H9 (cell line): ENCODE results near the gene GFPT1. TPM values are rescaled to one million over a fixed set of nuclear protein-coding genes. Genes with fewer than 3 reads are reported as not detected.

ENCODE experiments used
- DNase-seq: peaks from one replicate; pipeline ENCODE4 v3.0.0-alpha.2; 2017
- H2AFZ ChIP-seq: one replicate; pipeline ENCODE4 v1.6.1; 2013; ENCODE audit warnings: mild to moderate bottlenecking, low read length, control low read depth, moderate library complexity
- H2AK5ac ChIP-seq: 2 replicates; pipeline ENCODE4 v1.6.1; 2013; ENCODE audit warnings: low read length, control low read depth, mixed read lengths; ENCODE audit not compliant: insufficient read length
- H2BK120ac ChIP-seq: one replicate; pipeline ENCODE4 v1.6.1; 2013; ENCODE audit warnings: low read depth, mild to moderate bottlenecking, low read length, control low read depth, inconsistent platforms; ENCODE audit not compliant: poor library complexity, severe bottlenecking
- H2BK12ac ChIP-seq: 2 replicates; pipeline ENCODE4 v1.6.1; 2013; ENCODE audit warnings: low read length, control low read depth, mixed read lengths, low read depth; ENCODE audit not compliant: insufficient read length
- H2BK15ac ChIP-seq: 2 replicates; pipeline ENCODE4 v1.6.1; 2013; ENCODE audit warnings: low read depth, low read length, control low read depth
- H2BK20ac ChIP-seq: one replicate; pipeline ENCODE4 v1.6.1; 2013; ENCODE audit warnings: low read depth, mild to moderate bottlenecking, low read length, control low read depth, inconsistent platforms; ENCODE audit not compliant: poor library complexity, severe bottlenecking
- H2BK5ac ChIP-seq: 2 replicates; pipeline ENCODE4 v1.6.1; 2013; ENCODE audit warnings: low read length, control low read depth, mixed read lengths; ENCODE audit not compliant: insufficient read length
- H3K14ac ChIP-seq: 2 replicates; pipeline ENCODE4 v1.6.1; 2013; ENCODE audit warnings: low read length, control low read depth; ENCODE audit not compliant: insufficient read depth
- H3K18ac ChIP-seq: 2 replicates; pipeline ENCODE4 v1.6.1; 2013; ENCODE audit warnings: low read depth, mild to moderate bottlenecking, mixed read lengths, low read length, control low read depth; ENCODE audit not compliant: insufficient read length
- H3K23ac ChIP-seq: 2 replicates; pipeline ENCODE4 v1.6.1; 2013; ENCODE audit warnings: low read length, control low read depth, mixed read lengths, low read depth; ENCODE audit not compliant: insufficient read length
- H3K23me2 ChIP-seq: 2 replicates; pipeline ENCODE4 v1.6.1; 2013; ENCODE audit warnings: low read depth, mild to moderate bottlenecking, mixed read lengths, low read length, control low read depth; ENCODE audit not compliant: insufficient read length, poor library complexity, severe bottlenecking
- H3K27ac ChIP-seq: 2 replicates; pipeline ENCODE4 v1.5.1; 2013; ENCODE audit warnings: low read length, control low read depth, mixed read lengths, low read depth; ENCODE audit not compliant: insufficient read length
- H3K27me3 ChIP-seq: 2 replicates; pipeline ENCODE4 v1.6.1; 2013; ENCODE audit warnings: low read length, control low read depth, inconsistent platforms; ENCODE audit not compliant: insufficient read depth
- H3K4ac ChIP-seq: 2 replicates; pipeline ENCODE4 v1.6.1; 2013; ENCODE audit warnings: low read depth, mild to moderate bottlenecking, control low read depth, inconsistent platforms, low read length, moderate library complexity
- H3K4me1 ChIP-seq: 2 replicates; pipeline ENCODE4 v1.6.1; 2013; ENCODE audit warnings: low read length, control low read depth, inconsistent platforms; ENCODE audit not compliant: insufficient read depth
- H3K4me2 ChIP-seq: 2 replicates; pipeline ENCODE4 v1.6.1; 2013; ENCODE audit warnings: low read length, control low read depth, mixed read lengths; ENCODE audit not compliant: insufficient read length, insufficient read depth
- H3K56ac ChIP-seq: 2 replicates; pipeline ENCODE4 v1.6.1; 2013; ENCODE audit warnings: low read depth, mild to moderate bottlenecking, mixed read lengths, low read length, control low read depth; ENCODE audit not compliant: insufficient read length
- H3K79me1 ChIP-seq: 2 replicates; pipeline ENCODE4 v1.6.1; 2013; ENCODE audit warnings: low read depth, mild to moderate bottlenecking, moderate library complexity, low read length, control low read depth, inconsistent platforms; ENCODE audit not compliant: insufficient read depth, poor library complexity, severe bottlenecking
- H3K79me2 ChIP-seq: 2 replicates; pipeline ENCODE4 v1.6.1; 2013; ENCODE audit warnings: low read length, control low read depth, inconsistent platforms; ENCODE audit not compliant: insufficient read depth
- H3K9ac ChIP-seq: 2 replicates; pipeline ENCODE4 v1.6.1; 2013; ENCODE audit warnings: low read length, control low read depth, mixed read lengths; ENCODE audit not compliant: insufficient read length; ENCODE audit errors: extremely low read depth
- H3K9me3 ChIP-seq: one replicate; pipeline ENCODE4 v1.6.1; 2013; ENCODE audit warnings: low read depth, low read length, inconsistent platforms; ENCODE audit not compliant: control insufficient read depth
- H3T11ph ChIP-seq: one replicate; pipeline ENCODE4 v1.6.1; 2013; ENCODE audit warnings: mild to moderate bottlenecking, low read length, control low read depth, inconsistent platforms
- H4K20me1 ChIP-seq: one replicate; pipeline ENCODE4 v1.6.1; 2013; ENCODE audit not compliant: control insufficient read depth, insufficient read length, insufficient read depth
- H4K5ac ChIP-seq: 2 replicates; pipeline ENCODE4 v1.6.1; 2013; ENCODE audit warnings: low read depth, mild to moderate bottlenecking, mixed read lengths, low read length, control low read depth; ENCODE audit not compliant: insufficient read length
- H4K8ac ChIP-seq: replicated peaks from 2 replicates; pipeline ENCODE4 v1.6.1; 2013; ENCODE audit warnings: low read length, control low read depth, mixed read lengths, low read depth; ENCODE audit not compliant: insufficient read length
- H4K91ac ChIP-seq: 2 replicates; pipeline ENCODE4 v1.6.1; 2013; ENCODE audit warnings: low read depth, mild to moderate bottlenecking, moderate library complexity, mixed read lengths, low read length, control low read depth; ENCODE audit not compliant: insufficient read length
- H3K27ac Mint-ChIP-seq, 3 experiments: 2 replicates in 2 of 3; 3 replicates in 1 of 3; pipeline ENCODE4 v1.8.0; 2020 to 2021; ENCODE audit warnings: mixed read lengths in 3 of 3, mild to moderate bottlenecking in 1 of 3, moderate library complexity in 1 of 3
- H3K27me3 Mint-ChIP-seq: 2 replicates; pipeline ENCODE4 v1.8.0; 2021; ENCODE audit warnings: low read depth, mild to moderate bottlenecking, moderate library complexity, mixed read lengths
- H3K36me3 Mint-ChIP-seq, 3 experiments: 2 replicates in 2 of 3; 3 replicates in 1 of 3; pipeline ENCODE4 v1.8.0; 2020 to 2021; ENCODE audit warnings: low read depth in 3 of 3, mixed read lengths in 3 of 3; ENCODE audit not compliant: insufficient read depth in 1 of 3
- H3K4me1 Mint-ChIP-seq, 2 experiments: 2 replicates each; pipeline ENCODE4 v1.8.0; 2020; ENCODE audit warnings: mixed read lengths in 2 of 2
- H3K4me3 Mint-ChIP-seq, 2 experiments: 2 replicates in 1 of 2; 3 replicates in 1 of 2; pipeline ENCODE4 v1.8.0; 2020 to 2021; ENCODE audit warnings: mild to moderate bottlenecking in 2 of 2, mixed read lengths in 2 of 2, moderate library complexity in 1 of 2
- H3K9me3 Mint-ChIP-seq, 2 experiments: 2 replicates in 1 of 2; 3 replicates in 1 of 2; pipeline ENCODE4 v1.8.0; 2020; ENCODE audit warnings: mild to moderate bottlenecking in 2 of 2, mixed read lengths in 2 of 2, moderate library complexity in 1 of 2
- CTCF ChIP-seq: fragments of 200-600 bp; sonication (generic); conservative IDR thresholded peaks from 3 replicates; pipeline ENCODE4 v1.8.0; 2021; ENCODE audit warnings: antibody characterized with exemption, mild to moderate bottlenecking
- WGBS: extraction: QIAGEN DNeasy Blood & Tissue Kit; methylation state at CpG from one replicate; pipeline ENCODE4 v1.1.7; 2013; ENCODE audit warnings: missing lambda C conversion rate, low lambda C conversion rate, mixed read lengths; ENCODE audit not compliant: insufficient read length; ENCODE audit errors: extremely low coverage; 5-methylcytosine and 5-hydroxymethylcytosine counted together
- total RNA-seq: library from RNA; stranded (reverse); gene quantifications from 2 replicates; pipeline ENCODE4 v1.2.1, GENCODE V29; 2021

The GFPT1 gene
- total RNA-seq, 1 experiment from 2014 or later = 84.4 TPM

GRCh38 chr2:69271831-69272257 lies 115.2 kb downstream of the GFPT1 start:
- no peak overlapping the region for H3K4ac ChIP-seq
- H3K27me3 Mint-ChIP-seq = peaks cover 1% of the 10 kb centered on the region; the same call in 1 of the 2 replicates
- no CpG with 5 or more reads among the region's 3 CpGs for WGBS
- H3K36me3 Mint-ChIP-seq = no peaks in the 10 kb centered on the region
- H3K23me2 ChIP-seq = no peaks in the 10 kb centered on the region
- DNase-seq = no peak
- no peak overlapping the region for H3T11ph ChIP-seq
- H3K9me3 ChIP-seq = no peaks in the 10 kb centered on the region
- no peaks in the 10 kb centered on the region for H3K27me3 ChIP-seq
- H2BK12ac ChIP-seq = no peak overlapping the region
- no peak overlapping the region for H2AK5ac ChIP-seq
- H3K4me3 Mint-ChIP-seq = no peak overlapping the region
- no peaks in the 10 kb centered on the region for H4K20me1 ChIP-seq
- no peak overlapping the region for H2BK15ac ChIP-seq
- no peak overlapping the region for H3K27ac ChIP-seq
- H4K5ac ChIP-seq = no peak overlapping the region
- H3K9me3 Mint-ChIP-seq = no peaks in the 10 kb centered on the region
- no peak overlapping the region for H2BK120ac ChIP-seq
- H4K91ac ChIP-seq = no peak overlapping the region
- H3K79me1 ChIP-seq = no peaks in the 10 kb centered on the region
- H3K4me1 Mint-ChIP-seq = no peaks in the 10 kb centered on the region
- no peaks in the 10 kb centered on the region for H3K79me2 ChIP-seq
- no peak overlapping the region for H3K23ac ChIP-seq
- H2BK20ac ChIP-seq = no peak overlapping the region
- no peaks in the 10 kb centered on the region for H3K4me1 ChIP-seq
- no peak overlapping the region for H4K8ac ChIP-seq
- H3K14ac ChIP-seq = no peak overlapping the region
- no peak overlapping the region for H3K18ac ChIP-seq
- no peak overlapping the region for H2BK5ac ChIP-seq
- H3K56ac ChIP-seq = no peak overlapping the region
- no peak overlapping the region for H3K4me2 ChIP-seq
- H2AFZ ChIP-seq = no peak overlapping the region
- no peak for TF ChIP-seq CTCF
- no peak overlapping the region for H3K27ac Mint-ChIP-seq
- H3K9ac ChIP-seq = no peak overlapping the region

Other genes with a start within 250 kb of the GFPT1 start
- gene NFU1, start 50.2 kb upstream of the GFPT1 start, total RNA-seq = 61.4 and 63.0 TPM in 2 replicates